H9 (cell line): ENCODE measurements around the gene APBB3. TPM values are rescaled to one million over a fixed set of nuclear protein-coding genes. Genes with fewer than 3 reads are reported as not detected.

Experiments used
- DNase-seq: peaks from one replicate; pipeline ENCODE4 v3.0.0-alpha.2; 2017
- H2AFZ ChIP-seq: one replicate; pipeline ENCODE4 v1.6.1; 2013; ENCODE audit warnings: mild to moderate bottlenecking, low read length, control low read depth, moderate library complexity
- H2AK5ac ChIP-seq: 2 replicates; pipeline ENCODE4 v1.6.1; 2013; ENCODE audit warnings: low read length, control low read depth, mixed read lengths; ENCODE audit not compliant: insufficient read length
- H2BK120ac ChIP-seq: one replicate; pipeline ENCODE4 v1.6.1; 2013; ENCODE audit warnings: low read depth, mild to moderate bottlenecking, low read length, control low read depth, inconsistent platforms; ENCODE audit not compliant: poor library complexity, severe bottlenecking
- H2BK12ac ChIP-seq: 2 replicates; pipeline ENCODE4 v1.6.1; 2013; ENCODE audit warnings: low read length, control low read depth, mixed read lengths, low read depth; ENCODE audit not compliant: insufficient read length
- H2BK15ac ChIP-seq: 2 replicates; pipeline ENCODE4 v1.6.1; 2013; ENCODE audit warnings: low read depth, low read length, control low read depth
- H2BK20ac ChIP-seq: one replicate; pipeline ENCODE4 v1.6.1; 2013; ENCODE audit warnings: low read depth, mild to moderate bottlenecking, low read length, control low read depth, inconsistent platforms; ENCODE audit not compliant: poor library complexity, severe bottlenecking
- H2BK5ac ChIP-seq: 2 replicates; pipeline ENCODE4 v1.6.1; 2013; ENCODE audit warnings: low read length, control low read depth, mixed read lengths; ENCODE audit not compliant: insufficient read length
- H3K14ac ChIP-seq: 2 replicates; pipeline ENCODE4 v1.6.1; 2013; ENCODE audit warnings: low read length, control low read depth; ENCODE audit not compliant: insufficient read depth
- H3K18ac ChIP-seq: 2 replicates; pipeline ENCODE4 v1.6.1; 2013; ENCODE audit warnings: low read depth, mild to moderate bottlenecking, mixed read lengths, low read length, control low read depth; ENCODE audit not compliant: insufficient read length
- H3K23ac ChIP-seq: 2 replicates; pipeline ENCODE4 v1.6.1; 2013; ENCODE audit warnings: low read length, control low read depth, mixed read lengths, low read depth; ENCODE audit not compliant: insufficient read length
- H3K23me2 ChIP-seq: 2 replicates; pipeline ENCODE4 v1.6.1; 2013; ENCODE audit warnings: low read depth, mild to moderate bottlenecking, mixed read lengths, low read length, control low read depth; ENCODE audit not compliant: insufficient read length, poor library complexity, severe bottlenecking
- H3K27ac ChIP-seq: 2 replicates; pipeline ENCODE4 v1.5.1; 2013; ENCODE audit warnings: low read length, control low read depth, mixed read lengths, low read depth; ENCODE audit not compliant: insufficient read length
- H3K27me3 ChIP-seq: 2 replicates; pipeline ENCODE4 v1.6.1; 2013; ENCODE audit warnings: low read length, control low read depth, inconsistent platforms; ENCODE audit not compliant: insufficient read depth
- H3K4ac ChIP-seq: 2 replicates; pipeline ENCODE4 v1.6.1; 2013; ENCODE audit warnings: low read depth, mild to moderate bottlenecking, control low read depth, inconsistent platforms, low read length, moderate library complexity
- H3K4me1 ChIP-seq: 2 replicates; pipeline ENCODE4 v1.6.1; 2013; ENCODE audit warnings: low read length, control low read depth, inconsistent platforms; ENCODE audit not compliant: insufficient read depth
- H3K4me2 ChIP-seq: 2 replicates; pipeline ENCODE4 v1.6.1; 2013; ENCODE audit warnings: low read length, control low read depth, mixed read lengths; ENCODE audit not compliant: insufficient read length, insufficient read depth
- H3K56ac ChIP-seq: 2 replicates; pipeline ENCODE4 v1.6.1; 2013; ENCODE audit warnings: low read depth, mild to moderate bottlenecking, mixed read lengths, low read length, control low read depth; ENCODE audit not compliant: insufficient read length
- H3K79me1 ChIP-seq: 2 replicates; pipeline ENCODE4 v1.6.1; 2013; ENCODE audit warnings: low read depth, mild to moderate bottlenecking, moderate library complexity, low read length, control low read depth, inconsistent platforms; ENCODE audit not compliant: insufficient read depth, poor library complexity, severe bottlenecking
- H3K79me2 ChIP-seq: 2 replicates; pipeline ENCODE4 v1.6.1; 2013; ENCODE audit warnings: low read length, control low read depth, inconsistent platforms; ENCODE audit not compliant: insufficient read depth
- H3K9ac ChIP-seq: 2 replicates; pipeline ENCODE4 v1.6.1; 2013; ENCODE audit warnings: low read length, control low read depth, mixed read lengths; ENCODE audit not compliant: insufficient read length; ENCODE audit errors: extremely low read depth
- H3K9me3 ChIP-seq: one replicate; pipeline ENCODE4 v1.6.1; 2013; ENCODE audit warnings: low read depth, low read length, inconsistent platforms; ENCODE audit not compliant: control insufficient read depth
- H3T11ph ChIP-seq: one replicate; pipeline ENCODE4 v1.6.1; 2013; ENCODE audit warnings: mild to moderate bottlenecking, low read length, control low read depth, inconsistent platforms
- H4K20me1 ChIP-seq: one replicate; pipeline ENCODE4 v1.6.1; 2013; ENCODE audit not compliant: control insufficient read depth, insufficient read length, insufficient read depth
- H4K5ac ChIP-seq: 2 replicates; pipeline ENCODE4 v1.6.1; 2013; ENCODE audit warnings: low read depth, mild to moderate bottlenecking, mixed read lengths, low read length, control low read depth; ENCODE audit not compliant: insufficient read length
- H4K8ac ChIP-seq: replicated peaks from 2 replicates; pipeline ENCODE4 v1.6.1; 2013; ENCODE audit warnings: low read length, control low read depth, mixed read lengths, low read depth; ENCODE audit not compliant: insufficient read length
- H4K91ac ChIP-seq: 2 replicates; pipeline ENCODE4 v1.6.1; 2013; ENCODE audit warnings: low read depth, mild to moderate bottlenecking, moderate library complexity, mixed read lengths, low read length, control low read depth; ENCODE audit not compliant: insufficient read length
- H3K27ac Mint-ChIP-seq, 3 experiments: 2 replicates in 2 of 3; 3 replicates in 1 of 3; pipeline ENCODE4 v1.8.0; 2020 to 2021; ENCODE audit warnings: mixed read lengths in 3 of 3, mild to moderate bottlenecking in 1 of 3, moderate library complexity in 1 of 3
- H3K27me3 Mint-ChIP-seq: 2 replicates; pipeline ENCODE4 v1.8.0; 2021; ENCODE audit warnings: low read depth, mild to moderate bottlenecking, moderate library complexity, mixed read lengths
- H3K36me3 Mint-ChIP-seq, 3 experiments: 2 replicates in 2 of 3; 3 replicates in 1 of 3; pipeline ENCODE4 v1.8.0; 2020 to 2021; ENCODE audit warnings: low read depth in 3 of 3, mixed read lengths in 3 of 3; ENCODE audit not compliant: insufficient read depth in 1 of 3
- H3K4me1 Mint-ChIP-seq, 2 experiments: 2 replicates each; pipeline ENCODE4 v1.8.0; 2020; ENCODE audit warnings: mixed read lengths in 2 of 2
- H3K4me3 Mint-ChIP-seq, 2 experiments: 2 replicates in 1 of 2; 3 replicates in 1 of 2; pipeline ENCODE4 v1.8.0; 2020 to 2021; ENCODE audit warnings: mild to moderate bottlenecking in 2 of 2, mixed read lengths in 2 of 2, moderate library complexity in 1 of 2
- H3K9me3 Mint-ChIP-seq, 2 experiments: 2 replicates in 1 of 2; 3 replicates in 1 of 2; pipeline ENCODE4 v1.8.0; 2020; ENCODE audit warnings: mild to moderate bottlenecking in 2 of 2, mixed read lengths in 2 of 2, moderate library complexity in 1 of 2
- WGBS: extraction: QIAGEN DNeasy Blood & Tissue Kit; methylation state at CpG from one replicate; pipeline ENCODE4 v1.1.7; 2013; ENCODE audit warnings: missing lambda C conversion rate, low lambda C conversion rate, mixed read lengths; ENCODE audit not compliant: insufficient read length; ENCODE audit errors: extremely low coverage; 5-methylcytosine and 5-hydroxymethylcytosine counted together
- total RNA-seq: library from RNA; stranded (reverse); gene quantifications from 2 replicates; pipeline ENCODE4 v1.2.1, GENCODE V29; 2021
- TF ChIP-seq, protein P1 (sequence below): fragments of 200-600 bp; sonication (generic); conservative IDR thresholded peaks from 3 replicates; pipeline ENCODE4 v1.8.0; 2021; ENCODE audit warnings: antibody characterized with exemption, mild to moderate bottlenecking

APBB3 gene
- total RNA-seq, 1 experiment from 2014 or later: 23.8 TPM

DNA sequence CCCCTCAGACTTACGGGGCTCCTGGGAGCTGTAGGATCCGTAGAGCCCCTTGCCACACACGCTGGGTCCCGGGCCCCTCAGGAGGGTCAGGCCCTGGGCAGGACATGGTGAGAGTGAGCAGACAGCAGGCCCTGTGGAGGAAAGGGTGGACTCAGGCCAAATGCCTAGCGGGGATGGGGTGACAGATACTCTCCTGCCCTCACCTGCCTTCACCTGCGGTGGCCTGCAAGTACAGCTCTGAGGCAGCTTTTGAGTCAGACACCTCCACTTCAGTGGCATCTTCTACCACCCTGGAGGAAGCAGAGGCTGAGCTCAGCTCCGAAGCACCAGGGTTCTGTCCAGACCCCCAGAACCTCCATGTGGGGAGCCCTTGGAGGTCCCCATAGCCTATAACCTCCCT, 26.5 kb upstream of the APBB3 start:
- H2BK5ac ChIP-seq: no peak overlapping the region
- no peak overlapping the region for H2BK12ac ChIP-seq
- H3K4me1 Mint-ChIP-seq: peaks cover 5 to 6% of the 10 kb centered on the region in 2 experiments
- peaks cover 2% of the 10 kb centered on the region for H3K27me3 Mint-ChIP-seq
- H2BK20ac ChIP-seq: no peak overlapping the region
- no peak overlapping the region for H3K4me3 Mint-ChIP-seq
- H3K9me3 Mint-ChIP-seq: no peaks in the 10 kb centered on the region; a peak in 2 of 5 replicates
- no peak overlapping the region for H4K8ac ChIP-seq
- H3K79me1 ChIP-seq: no peaks in the 10 kb centered on the region
- no peak overlapping the region for H3K9ac ChIP-seq
- H2BK15ac ChIP-seq: no peak overlapping the region
- no peaks in the 10 kb centered on the region for H3K23me2 ChIP-seq
- H3K27ac Mint-ChIP-seq: no peak overlapping the region
- no peak overlapping the region for H2BK120ac ChIP-seq
- H3K9me3 ChIP-seq: no peaks in the 10 kb centered on the region
- H3T11ph ChIP-seq: no peak overlapping the region
- no peak overlapping the region for H3K56ac ChIP-seq
- no peaks in the 10 kb centered on the region for H3K27me3 ChIP-seq
- no peak overlapping the region for H3K18ac ChIP-seq
- H4K20me1 ChIP-seq: no peaks in the 10 kb centered on the region
- H2AK5ac ChIP-seq: no peak overlapping the region
- no peak overlapping the region for H4K5ac ChIP-seq
- no peak overlapping the region for H2AFZ ChIP-seq
- no peak for DNase-seq
- H3K36me3 Mint-ChIP-seq: no peaks in the 10 kb centered on the region
- WGBS: no CpG with 5 or more reads among the region's 7 CpGs
- H3K4me1 ChIP-seq: no peaks in the 10 kb centered on the region
- no peak overlapping the region for H3K27ac ChIP-seq
- no peak overlapping the region for H3K14ac ChIP-seq
- no peaks in the 10 kb centered on the region for H3K79me2 ChIP-seq
- H3K4ac ChIP-seq: no peak overlapping the region
- no peak overlapping the region for H3K23ac ChIP-seq
- H3K4me2 ChIP-seq: no peak overlapping the region
- no peak overlapping the region for H4K91ac ChIP-seq
- TF ChIP-seq, protein P1, sequence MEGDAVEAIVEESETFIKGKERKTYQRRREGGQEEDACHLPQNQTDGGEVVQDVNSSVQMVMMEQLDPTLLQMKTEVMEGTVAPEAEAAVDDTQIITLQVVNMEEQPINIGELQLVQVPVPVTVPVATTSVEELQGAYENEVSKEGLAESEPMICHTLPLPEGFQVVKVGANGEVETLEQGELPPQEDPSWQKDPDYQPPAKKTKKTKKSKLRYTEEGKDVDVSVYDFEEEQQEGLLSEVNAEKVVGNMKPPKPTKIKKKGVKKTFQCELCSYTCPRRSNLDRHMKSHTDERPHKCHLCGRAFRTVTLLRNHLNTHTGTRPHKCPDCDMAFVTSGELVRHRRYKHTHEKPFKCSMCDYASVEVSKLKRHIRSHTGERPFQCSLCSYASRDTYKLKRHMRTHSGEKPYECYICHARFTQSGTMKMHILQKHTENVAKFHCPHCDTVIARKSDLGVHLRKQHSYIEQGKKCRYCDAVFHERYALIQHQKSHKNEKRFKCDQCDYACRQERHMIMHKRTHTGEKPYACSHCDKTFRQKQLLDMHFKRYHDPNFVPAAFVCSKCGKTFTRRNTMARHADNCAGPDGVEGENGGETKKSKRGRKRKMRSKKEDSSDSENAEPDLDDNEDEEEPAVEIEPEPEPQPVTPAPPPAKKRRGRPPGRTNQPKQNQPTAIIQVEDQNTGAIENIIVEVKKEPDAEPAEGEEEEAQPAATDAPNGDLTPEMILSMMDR: no peak
